Gastrocnemius medialis (tissue), 4 donors: ENCODE results near the gene SOAT2. TPM values are rescaled to one million over a fixed set of nuclear protein-coding genes. Genes with fewer than 3 reads are reported as not detected.

Experiments
- ATAC-seq, 2 donors: fragments of 150-250 bp; one replicate each; pipeline ENCODE4 v1.9.1; 2016
- DNase-seq, 2 donors: peaks; one replicate each; pipeline ENCODE4 v3.0.0-alpha.2; 2019
- H3K27ac ChIP-seq, 4 donors: fragments of 200-600 bp; sonication (generic); 1 replicate in 1 of 4; 2 replicates in 3 of 4; pipeline ENCODE4 v1.5.1; 2016 to 2018; ENCODE audit warnings: mild to moderate bottlenecking in 2 of 4, moderate library complexity in 1 of 4
- H3K27me3 ChIP-seq, 3 donors: fragments of 200-600 bp; sonication (generic) in 2 of 3; 1 replicate in 1 of 3; 2 replicates in 2 of 3; pipeline versions ENCODE4 v1.5.1 to v1.6.0; 2016 to 2019; ENCODE audit warnings: mild to moderate bottlenecking in 1 of 3, moderate library complexity in 1 of 3
- H3K36me3 ChIP-seq, 2 donors: fragments of 200-600 bp; sonication (generic) in 1 of 2; one replicate each; pipeline ENCODE4 v1.5.1; 2017 to 2018
- H3K4me1 ChIP-seq, 2 donors: fragments of 200-600 bp; sonication (generic) in 1 of 2; one replicate each; pipeline ENCODE4 v1.5.1; 2016 to 2017; ENCODE audit warnings: mild to moderate bottlenecking in 2 of 2
- H3K4me3 ChIP-seq, 4 donors: fragments of 200-600 bp; sonication (generic) in 3 of 4; 1 replicate in 1 of 4; 2 replicates in 3 of 4; pipeline ENCODE4 v1.5.1; 2016 to 2019; ENCODE audit warnings: mild to moderate bottlenecking in 2 of 4
- H3K9me3 ChIP-seq, 3 donors: fragments of 200-600 bp; sonication (generic) in 2 of 3; 1 replicate in 1 of 3; 2 replicates in 2 of 3; pipeline ENCODE4 v1.5.1; 2016 to 2019
- CTCF ChIP-seq, 5 experiments: fragments of 450-650 bp in 3 of 5; fragments of 200-600 bp in 2 of 5; sonication (generic) in 2 of 5; IDR thresholded peaks in 4 of 5; conservative IDR thresholded peaks in 1 of 5; 1 replicate in 4 of 5; 2 replicates in 1 of 5; pipeline ENCODE4 v1.5.1; 2016 to 2019; ENCODE audit warnings: antibody characterized with exemption in 5 of 5, mild to moderate bottlenecking in 3 of 5, moderate library complexity in 3 of 5
- POLR2A ChIP-seq, 2 donors: fragments of 450-650 bp; IDR thresholded peaks; one replicate each; pipeline ENCODE4 v1.6.1; 2017; ENCODE audit warnings: antibody characterized with exemption in 2 of 2, mild to moderate bottlenecking in 2 of 2, moderate library complexity in 2 of 2
- in situ Hi-C, 4 donors: fragments of 200-750 bp; cut with MboI; loops; one replicate each; pipeline versions ENCODE4 v1.15.0 to v1.8.0; 2017; ENCODE audit warnings: low sequenced_read_pairs in 4 of 4
- intact Hi-C: fragments of 100-400 bp; cut with DNase I; formaldehyde crosslinking; loops from one replicate; pipeline ENCODE4 v1.15.1; 2023; ENCODE audit warnings: low total_unique reads
- total RNA-seq, 4 donors: library from RNA; depleted of rRNA; stranded (reverse); fragments of >200 nt; gene quantifications; one replicate each; pipeline versions ENCODE4 v1.1.0 to v1.2.3, GENCODE V29; 2016

The SOAT2 gene
- total RNA-seq = not detected

- no peak for DNase-seq
- intact Hi-C loops = no loop called here
Observed at GRCh38 chr12:53102883-53103807, at the start of gene SOAT2. TSS of gene SOAT2 (plus strand) at chr12:53103486. CDS start at chr12:53103578, 92 bp downstream.

GRCh38 chr12:53054112-53054878 lies 49.0 kb upstream of the SOAT2 start:
- no peaks in the 10 kb centered on the region for H3K9me3 ChIP-seq
- in situ Hi-C loops = loop anchor here in 1 of 4 donors (25.0 kb wide), 1 partner anchor 133 kb away; the partner anchor contains the start of genes CSAD and ZNF740
- no peak for TF ChIP-seq CTCF (IDR thresholded peaks at IDR 0.05 in 4 of 5, conservative IDR thresholded peaks at IDR 0.05 in 1 of 5)
- peak; percentile 89 to 91 for TF ChIP-seq POLR2A (IDR thresholded peaks at IDR 0.05)
- H3K4me3 ChIP-seq = peak overlapping the region; percentile 83 to 97 (median 95)
- no peaks in the 10 kb centered on the region for H3K27me3 ChIP-seq
- intact Hi-C loops = loop anchor here (10.0 kb wide), 1 partner anchor 401 kb away; the partner anchor contains the start of gene PCBP2
- H3K4me1 ChIP-seq = peaks cover 38 to 49% of the 10 kb centered on the region in 2 donors
- peak overlapping the region; percentile 99 to 100 (median 100) for H3K27ac ChIP-seq
- H3K36me3 ChIP-seq = peaks cover 0 to 19% of the 10 kb centered on the region in 2 donors
- ATAC-seq (peak; percentile 51 to 54), DNase-seq (peak; percentile 94 to 97)

More at GRCh38 chr12:53102883-53103807, at the start of gene SOAT2:
- Histone ChIP-seq H3K36me3 (no peaks in the 10 kb centered on the region), H3K27ac (no peak within 1 kb of the TSS), H3K4me1 (peaks cover 8 to 15% of the 10 kb centered on the region in 2 donors), H3K9me3 (no peaks in the 10 kb centered on the region), H3K4me3 (no peak within 1 kb of the TSS), H3K27me3 (no peaks in the 10 kb centered on the region)
- in situ Hi-C loops = loop anchor here in 3 of 4 donors (5.0 to 25.0 kb wide), 2 partner anchors 36 to 216 kb away; no protein-coding TSS in a partner anchor
- no peak for ATAC-seq
- no peak for TF ChIP-seq CTCF (IDR thresholded peaks at IDR 0.05 in 4 of 5, conservative IDR thresholded peaks at IDR 0.05 in 1 of 5)
- TF ChIP-seq POLR2A (IDR thresholded peaks at IDR 0.05) = no peak

GRCh38 chr12:53055471-53056266 lies 47.6 kb upstream of the SOAT2 start:
- peak overlapping the region; percentile 99 to 100 (median 100) for H3K27ac ChIP-seq
- peaks cover 46 to 49% of the 10 kb centered on the region in 2 donors for H3K4me1 ChIP-seq

More at GRCh38 chr12:53055471-53056266, 47.6 kb upstream of the SOAT2 start:
- ATAC-seq (no peak), DNase-seq (no peak)
- no peaks in the 10 kb centered on the region for H3K27me3 ChIP-seq
- no peak overlapping the region for H3K4me3 ChIP-seq
- no peaks in the 10 kb centered on the region for H3K9me3 ChIP-seq
- in situ Hi-C loops (loop anchor here in 1 of 4 donors (25.0 kb wide), 1 partner anchor 132 kb away; the partner anchor contains the start of genes CSAD and ZNF740), intact Hi-C loops (loop anchor here (10.0 kb wide), 1 partner anchor 399 kb away; the partner anchor contains the start of gene PCBP2)
- H3K36me3 ChIP-seq = peaks cover 0 to 32% of the 10 kb centered on the region in 2 donors
- TF ChIP-seq POLR2A (IDR thresholded peaks at IDR 0.05) (no peak), CTCF (IDR thresholded peaks at IDR 0.05 in 4 of 5, conservative IDR thresholded peaks at IDR 0.05 in 1 of 5) (no peak)
